Activated gamma-delta T cell (primary cell): ENCODE data around the gene OSTN.
"Not testable (repeated sequence)": the region's sequence is repeated elsewhere in the genome, so short reads cannot be mapped to it uniquely, and the experiment has no call there.

Source experiments
- DNase-seq: peaks from one replicate; lab custom pipeline; 2025; lab: John Stamatoyannopoulos, UW

Gene OSTN

GRCh38 chr3:191235331-191236314, 36.6 kb downstream of the OSTN start:
- no peak for DNase-seq

- no peak for DNase-seq
Measured at GRCh38 chr3:191236646-191237045, 37.6 kb downstream of the OSTN start.

- DNase-seq, result no peak
Measured at GRCh38 chr3:191237047-191237882, 38.2 kb downstream of the OSTN start.

GRCh38 chr3:191238321-191238817, 39.3 kb downstream of the OSTN start:
- DNase-seq, result no peak

- no peak for DNase-seq
Measured at GRCh38 chr3:191239407-191240031, 40.5 kb downstream of the OSTN start.

- DNase-seq, result no peak
Measured at GRCh38 chr3:191240486-191240885, 41.4 kb downstream of the OSTN start.

GRCh38 chr3:191244242-191244867, 45.3 kb downstream of the OSTN start:
- DNase-seq, result no peak

GRCh38 chr3:191246034-191246433, 47.0 kb downstream of the OSTN start:
- DNase-seq, result not testable (repeated sequence)

GRCh38 chr3:191246630-191247029, 47.6 kb downstream of the OSTN start:
- DNase-seq, result no peak

- DNase-seq, result no peak
Measured at GRCh38 chr3:191253089-191253799, 54.2 kb downstream of the OSTN start.

- no peak for DNase-seq
Measured at GRCh38 chr3:191254098-191254873, 55.2 kb downstream of the OSTN start.

- DNase-seq, result no peak
Measured at GRCh38 chr3:191255156-191255555, 56.1 kb downstream of the OSTN start.

- DNase-seq, result no peak
Measured at GRCh38 chr3:191256405-191256804, 57.4 kb downstream of the OSTN start.

GRCh38 chr3:191257286-191257685, 58.2 kb downstream of the OSTN start:
- no peak for DNase-seq

- DNase-seq, result no peak
Measured at GRCh38 chr3:191259486-191259885, 60.4 kb downstream of the OSTN start.

GRCh38 chr3:191260431-191261303, 61.6 kb downstream of the OSTN start:
- no peak for DNase-seq

- DNase-seq, result no peak
Measured at GRCh38 chr3:191261304-191261638, 62.2 kb downstream of the OSTN start.

GRCh38 chr3:191262650-191263049, 63.6 kb downstream of the OSTN start:
- DNase-seq, result no peak

GRCh38 chr3:191263365-191263764, 64.3 kb downstream of the OSTN start:
- DNase-seq, result no peak
